Transverse colon (tissue), 4 donors: ENCODE data around the gene PTPN2. TPM values are rescaled to one million over a fixed set of nuclear protein-coding genes. Genes with fewer than 3 reads are reported as not detected.
"Not testable (repeated sequence)": the region's sequence is repeated elsewhere in the genome, so short reads cannot be mapped to it uniquely, and the experiment has no call there.

ENCODE experiments used
- DNase-seq: peaks from one replicate; pipeline ENCODE4 v3.0.0-alpha.2; 2019
- H3K27ac ChIP-seq, 4 donors: fragments of 200-600 bp; sonication (generic); 2 replicates each; pipeline ENCODE4 v1.5.1; 2016 to 2018; ENCODE audit warnings: inconsistent platforms in 4 of 4
- H3K27me3 ChIP-seq: fragments of 200-600 bp; sonication (generic); 2 replicates; pipeline ENCODE4 v1.5.1; 2017; ENCODE audit warnings: inconsistent platforms
- H3K36me3 ChIP-seq, 4 donors: fragments of 200-600 bp; sonication (generic); 2 replicates each; pipeline ENCODE4 v1.5.1; 2017 to 2019; ENCODE audit warnings: inconsistent platforms in 4 of 4
- H3K4me1 ChIP-seq, 4 donors: fragments of 200-600 bp; sonication (generic); 2 replicates each; pipeline ENCODE4 v1.5.1; 2017 to 2020; ENCODE audit warnings: inconsistent platforms in 4 of 4
- H3K4me3 ChIP-seq, 4 donors: fragments of 200-600 bp; sonication (generic); 1 replicate in 1 of 4; 2 replicates in 3 of 4; pipeline versions ENCODE4 v1.5.1 to v1.6.1; 2017 to 2019; ENCODE audit warnings: inconsistent platforms in 4 of 4
- H3K9me3 ChIP-seq, 2 donors: fragments of 200-600 bp; sonication (generic); 2 replicates each; pipeline ENCODE4 v1.5.1; 2017 to 2019; ENCODE audit warnings: inconsistent platforms in 2 of 2
- CTCF ChIP-seq, 5 experiments: fragments of 200-600 bp in 3 of 5; fragments of 450-650 bp in 2 of 5; sonication (generic) in 3 of 5; IDR thresholded peaks; 1 replicate in 2 of 5; 2 replicates in 3 of 5; pipeline ENCODE4 v1.5.1; 2016 to 2017; ENCODE audit warnings: antibody characterized with exemption in 5 of 5, inconsistent platforms in 3 of 5, mild to moderate bottlenecking in 2 of 5, moderate library complexity in 1 of 5
- EP300 ChIP-seq: sonication (generic); formaldehyde crosslinking; IDR thresholded peaks from one replicate; pipeline ENCODE4 v1.6.1; 2017; ENCODE audit warnings: antibody characterized with exemption, low read depth
- POLR2A ChIP-seq: fragments of 450-650 bp; IDR thresholded peaks from one replicate; pipeline ENCODE4 v1.6.1; 2016; ENCODE audit warnings: antibody characterized with exemption, mild to moderate bottlenecking, moderate library complexity
- POLR2AphosphoS5 ChIP-seq, 3 donors: sonication (generic); formaldehyde crosslinking; IDR thresholded peaks; one replicate each; pipeline ENCODE4 v1.6.1; 2016; ENCODE audit warnings: antibody characterized with exemption in 3 of 3
- WGBS, 2 donors: methylation state at CpG; one replicate each; pipeline ENCODE4 v1.1.5; 2018; ENCODE audit warnings: low coverage in 1 of 2; 5-methylcytosine and 5-hydroxymethylcytosine counted together
- in situ Hi-C, 4 donors: fragments of 200-750 bp; cut with MboI; loops; one replicate each; pipeline versions ENCODE4 v1.15.0 to v1.15.1; 2017; ENCODE audit warnings: low sequenced_read_pairs in 3 of 4, low pct_ligation_motif_present in 1 of 4, low pct_unique_long_range_greater_than_20kb in 1 of 4
- intact Hi-C: fragments of 100-400 bp; cut with DNase I; formaldehyde crosslinking; loops from one replicate; pipeline ENCODE4 v1.15.1; 2023; ENCODE audit warnings: low total_unique reads
- total RNA-seq, 4 donors: library from RNA; depleted of rRNA; stranded (reverse); fragments of >200 nt; gene quantifications; one replicate each; pipeline ENCODE4 v1.1.0, GENCODE V29; 2016

PTPN2 gene
- total RNA-seq, 4 donors from 2014 or later: 10.5 to 65.7 (median 46.1) TPM

- Histone ChIP-seq H3K27ac (peak overlapping the region; percentile 14 to 64 (median 36)), H3K36me3 (no peaks in the 10 kb centered on the region), H3K4me3 (no peak overlapping the region), H3K9me3 (no peaks in the 10 kb centered on the region), H3K27me3 (no peaks in the 10 kb centered on the region), H3K4me1 (peaks cover 0 to 46% (median 17%) of the 10 kb centered on the region in 4 donors)
- intact Hi-C loops (loop anchor here (10.0 kb wide), 1 partner anchor 844 kb away; the partner anchor contains the start of genes FAM210A and RNMT), in situ Hi-C loops (loop anchor here in 1 of 4 donors (10.0 kb wide), 1 partner anchor 46 kb away; no protein-coding TSS in a partner anchor)
- TF ChIP-seq POLR2AphosphoS5 (IDR thresholded peaks at IDR 0.05): no peak
- no peak for TF ChIP-seq POLR2A
- TF ChIP-seq EP300: no peak
- no peak for TF ChIP-seq CTCF (IDR thresholded peaks at IDR 0.05)
- DNase-seq: no peak
- 51 to 57% methylated on average over 2 of the region's 2 CpGs for WGBS, 2 donors
Measured at GRCh38 chr18:12880541-12880910, 3.5 kb downstream of the PTPN2 start.

GRCh38 chr18:12879840-12880540 is 4.0 kb downstream of the PTPN2 start:
- DNase-seq: no peak
- H3K9me3 ChIP-seq: no peaks in the 10 kb centered on the region
- peak overlapping the region; percentile 14 to 64 (median 36) for H3K27ac ChIP-seq
- peaks cover 0 to 42% (median 14%) of the 10 kb centered on the region in 4 donors for H3K4me1 ChIP-seq
- in situ Hi-C loops: loop anchor here in 1 of 4 donors (10.0 kb wide), 1 partner anchor 45 kb away; no protein-coding TSS in a partner anchor
- 66 to 72% methylated on average over 8 of the region's 8 CpGs for WGBS, 2 donors
- no peaks in the 10 kb centered on the region for H3K27me3 ChIP-seq
- intact Hi-C loops: loop anchor here (10.0 kb wide), 1 partner anchor 845 kb away; the partner anchor contains the start of genes FAM210A and RNMT
- no peak overlapping the region for H3K4me3 ChIP-seq
- TF ChIP-seq POLR2AphosphoS5 (IDR thresholded peaks at IDR 0.05) (no peak), CTCF (IDR thresholded peaks at IDR 0.05) (no peak), POLR2A (no peak), EP300 (no peak)
- no peaks in the 10 kb centered on the region for H3K36me3 ChIP-seq

GRCh38 chr18:12874992-12875391 is 9.0 kb downstream of the PTPN2 start:
- in situ Hi-C loops, DNase-seq, H3K4me1 ChIP-seq, H3K9me3 ChIP-seq, intact Hi-C loops, H3K36me3 ChIP-seq, H3K27me3 ChIP-seq, H3K27ac ChIP-seq, H3K4me3 ChIP-seq: not testable (repeated sequence)
- 75% methylated on average over 2 of the region's 2 CpGs; no CpG with 5 or more reads in 1 of the 2 donors for WGBS, 2 donors

GRCh38 chr18:12873961-12874567 is 10.0 kb downstream of the PTPN2 start:
- in situ Hi-C loops, H3K4me3 ChIP-seq, H3K4me1 ChIP-seq, H3K9me3 ChIP-seq, H3K36me3 ChIP-seq, H3K27me3 ChIP-seq, H3K27ac ChIP-seq, intact Hi-C loops, DNase-seq: not testable (repeated sequence)
- no CpG with 5 or more reads among the region's 48 CpGs for WGBS, 2 donors

GRCh38 chr18:12872408-12872807 is 11.6 kb downstream of the PTPN2 start:
- Histone ChIP-seq H3K27me3 (no peaks in the 10 kb centered on the region), H3K4me3 (no peak overlapping the region), H3K9me3 (no peaks in the 10 kb centered on the region), H3K36me3 (no peaks in the 10 kb centered on the region), H3K4me1 (peaks cover 0 to 18% (median 2%) of the 10 kb centered on the region in 4 donors), H3K27ac (no peak overlapping the region)
- DNase-seq: no peak
- no peak for TF ChIP-seq POLR2A
- no peak for TF ChIP-seq CTCF (IDR thresholded peaks at IDR 0.05)
- TF ChIP-seq POLR2AphosphoS5 (IDR thresholded peaks at IDR 0.05): no peak
- TF ChIP-seq EP300: no peak
- WGBS, 2 donors: 79 to 93% methylated on average over 5 of the region's 5 CpGs
- intact Hi-C loops (no loop called here), in situ Hi-C loops (no loop called here)
